H9 (cell line): ENCODE data around the gene BRD1. TPM values are rescaled to one million over a fixed set of nuclear protein-coding genes. Genes with fewer than 3 reads are reported as not detected.
A peak's percentile ranks its signal among the peaks of the same experiment; 100 is the strongest.

Source experiments
- DNase-seq: peaks from one replicate; pipeline ENCODE4 v3.0.0-alpha.2; 2017
- H2AFZ ChIP-seq: one replicate; pipeline ENCODE4 v1.6.1; 2013; ENCODE audit warnings: mild to moderate bottlenecking, low read length, control low read depth, moderate library complexity
- H2AK5ac ChIP-seq: 2 replicates; pipeline ENCODE4 v1.6.1; 2013; ENCODE audit warnings: low read length, control low read depth, mixed read lengths; ENCODE audit not compliant: insufficient read length
- H2BK120ac ChIP-seq: one replicate; pipeline ENCODE4 v1.6.1; 2013; ENCODE audit warnings: low read depth, mild to moderate bottlenecking, low read length, control low read depth, inconsistent platforms; ENCODE audit not compliant: poor library complexity, severe bottlenecking
- H2BK12ac ChIP-seq: 2 replicates; pipeline ENCODE4 v1.6.1; 2013; ENCODE audit warnings: low read length, control low read depth, mixed read lengths, low read depth; ENCODE audit not compliant: insufficient read length
- H2BK15ac ChIP-seq: 2 replicates; pipeline ENCODE4 v1.6.1; 2013; ENCODE audit warnings: low read depth, low read length, control low read depth
- H2BK20ac ChIP-seq: one replicate; pipeline ENCODE4 v1.6.1; 2013; ENCODE audit warnings: low read depth, mild to moderate bottlenecking, low read length, control low read depth, inconsistent platforms; ENCODE audit not compliant: poor library complexity, severe bottlenecking
- H2BK5ac ChIP-seq: 2 replicates; pipeline ENCODE4 v1.6.1; 2013; ENCODE audit warnings: low read length, control low read depth, mixed read lengths; ENCODE audit not compliant: insufficient read length
- H3K14ac ChIP-seq: 2 replicates; pipeline ENCODE4 v1.6.1; 2013; ENCODE audit warnings: low read length, control low read depth; ENCODE audit not compliant: insufficient read depth
- H3K18ac ChIP-seq: 2 replicates; pipeline ENCODE4 v1.6.1; 2013; ENCODE audit warnings: low read depth, mild to moderate bottlenecking, mixed read lengths, low read length, control low read depth; ENCODE audit not compliant: insufficient read length
- H3K23ac ChIP-seq: 2 replicates; pipeline ENCODE4 v1.6.1; 2013; ENCODE audit warnings: low read length, control low read depth, mixed read lengths, low read depth; ENCODE audit not compliant: insufficient read length
- H3K23me2 ChIP-seq: 2 replicates; pipeline ENCODE4 v1.6.1; 2013; ENCODE audit warnings: low read depth, mild to moderate bottlenecking, mixed read lengths, low read length, control low read depth; ENCODE audit not compliant: insufficient read length, poor library complexity, severe bottlenecking
- H3K27ac ChIP-seq: 2 replicates; pipeline ENCODE4 v1.5.1; 2013; ENCODE audit warnings: low read length, control low read depth, mixed read lengths, low read depth; ENCODE audit not compliant: insufficient read length
- H3K27me3 ChIP-seq: 2 replicates; pipeline ENCODE4 v1.6.1; 2013; ENCODE audit warnings: low read length, control low read depth, inconsistent platforms; ENCODE audit not compliant: insufficient read depth
- H3K4ac ChIP-seq: 2 replicates; pipeline ENCODE4 v1.6.1; 2013; ENCODE audit warnings: low read depth, mild to moderate bottlenecking, control low read depth, inconsistent platforms, low read length, moderate library complexity
- H3K4me1 ChIP-seq: 2 replicates; pipeline ENCODE4 v1.6.1; 2013; ENCODE audit warnings: low read length, control low read depth, inconsistent platforms; ENCODE audit not compliant: insufficient read depth
- H3K4me2 ChIP-seq: 2 replicates; pipeline ENCODE4 v1.6.1; 2013; ENCODE audit warnings: low read length, control low read depth, mixed read lengths; ENCODE audit not compliant: insufficient read length, insufficient read depth
- H3K56ac ChIP-seq: 2 replicates; pipeline ENCODE4 v1.6.1; 2013; ENCODE audit warnings: low read depth, mild to moderate bottlenecking, mixed read lengths, low read length, control low read depth; ENCODE audit not compliant: insufficient read length
- H3K79me1 ChIP-seq: 2 replicates; pipeline ENCODE4 v1.6.1; 2013; ENCODE audit warnings: low read depth, mild to moderate bottlenecking, moderate library complexity, low read length, control low read depth, inconsistent platforms; ENCODE audit not compliant: insufficient read depth, poor library complexity, severe bottlenecking
- H3K79me2 ChIP-seq: 2 replicates; pipeline ENCODE4 v1.6.1; 2013; ENCODE audit warnings: low read length, control low read depth, inconsistent platforms; ENCODE audit not compliant: insufficient read depth
- H3K9ac ChIP-seq: 2 replicates; pipeline ENCODE4 v1.6.1; 2013; ENCODE audit warnings: low read length, control low read depth, mixed read lengths; ENCODE audit not compliant: insufficient read length; ENCODE audit errors: extremely low read depth
- H3K9me3 ChIP-seq: one replicate; pipeline ENCODE4 v1.6.1; 2013; ENCODE audit warnings: low read depth, low read length, inconsistent platforms; ENCODE audit not compliant: control insufficient read depth
- H3T11ph ChIP-seq: one replicate; pipeline ENCODE4 v1.6.1; 2013; ENCODE audit warnings: mild to moderate bottlenecking, low read length, control low read depth, inconsistent platforms
- H4K20me1 ChIP-seq: one replicate; pipeline ENCODE4 v1.6.1; 2013; ENCODE audit not compliant: control insufficient read depth, insufficient read length, insufficient read depth
- H4K5ac ChIP-seq: 2 replicates; pipeline ENCODE4 v1.6.1; 2013; ENCODE audit warnings: low read depth, mild to moderate bottlenecking, mixed read lengths, low read length, control low read depth; ENCODE audit not compliant: insufficient read length
- H4K8ac ChIP-seq: replicated peaks from 2 replicates; pipeline ENCODE4 v1.6.1; 2013; ENCODE audit warnings: low read length, control low read depth, mixed read lengths, low read depth; ENCODE audit not compliant: insufficient read length
- H4K91ac ChIP-seq: 2 replicates; pipeline ENCODE4 v1.6.1; 2013; ENCODE audit warnings: low read depth, mild to moderate bottlenecking, moderate library complexity, mixed read lengths, low read length, control low read depth; ENCODE audit not compliant: insufficient read length
- H3K27ac Mint-ChIP-seq, 3 experiments: 2 replicates in 2 of 3; 3 replicates in 1 of 3; pipeline ENCODE4 v1.8.0; 2020 to 2021; ENCODE audit warnings: mixed read lengths in 3 of 3, mild to moderate bottlenecking in 1 of 3, moderate library complexity in 1 of 3
- H3K27me3 Mint-ChIP-seq: 2 replicates; pipeline ENCODE4 v1.8.0; 2021; ENCODE audit warnings: low read depth, mild to moderate bottlenecking, moderate library complexity, mixed read lengths
- H3K36me3 Mint-ChIP-seq, 3 experiments: 2 replicates in 2 of 3; 3 replicates in 1 of 3; pipeline ENCODE4 v1.8.0; 2020 to 2021; ENCODE audit warnings: low read depth in 3 of 3, mixed read lengths in 3 of 3; ENCODE audit not compliant: insufficient read depth in 1 of 3
- H3K4me1 Mint-ChIP-seq, 2 experiments: 2 replicates each; pipeline ENCODE4 v1.8.0; 2020; ENCODE audit warnings: mixed read lengths in 2 of 2
- H3K4me3 Mint-ChIP-seq, 2 experiments: 2 replicates in 1 of 2; 3 replicates in 1 of 2; pipeline ENCODE4 v1.8.0; 2020 to 2021; ENCODE audit warnings: mild to moderate bottlenecking in 2 of 2, mixed read lengths in 2 of 2, moderate library complexity in 1 of 2
- H3K9me3 Mint-ChIP-seq, 2 experiments: 2 replicates in 1 of 2; 3 replicates in 1 of 2; pipeline ENCODE4 v1.8.0; 2020; ENCODE audit warnings: mild to moderate bottlenecking in 2 of 2, mixed read lengths in 2 of 2, moderate library complexity in 1 of 2
- WGBS: extraction: QIAGEN DNeasy Blood & Tissue Kit; methylation state at CpG from one replicate; pipeline ENCODE4 v1.1.7; 2013; ENCODE audit warnings: missing lambda C conversion rate, low lambda C conversion rate, mixed read lengths; ENCODE audit not compliant: insufficient read length; ENCODE audit errors: extremely low coverage; 5-methylcytosine and 5-hydroxymethylcytosine counted together
- total RNA-seq: library from RNA; stranded (reverse); gene quantifications from 2 replicates; pipeline ENCODE4 v1.2.1, GENCODE V29; 2021
- TF ChIP-seq, protein P1 (sequence below): fragments of 200-600 bp; sonication (generic); conservative IDR thresholded peaks from 3 replicates; pipeline ENCODE4 v1.8.0; 2021; ENCODE audit warnings: antibody characterized with exemption, mild to moderate bottlenecking

Gene BRD1
- total RNA-seq, 1 experiment from 2014 or later = 51.3 TPM

DNA sequence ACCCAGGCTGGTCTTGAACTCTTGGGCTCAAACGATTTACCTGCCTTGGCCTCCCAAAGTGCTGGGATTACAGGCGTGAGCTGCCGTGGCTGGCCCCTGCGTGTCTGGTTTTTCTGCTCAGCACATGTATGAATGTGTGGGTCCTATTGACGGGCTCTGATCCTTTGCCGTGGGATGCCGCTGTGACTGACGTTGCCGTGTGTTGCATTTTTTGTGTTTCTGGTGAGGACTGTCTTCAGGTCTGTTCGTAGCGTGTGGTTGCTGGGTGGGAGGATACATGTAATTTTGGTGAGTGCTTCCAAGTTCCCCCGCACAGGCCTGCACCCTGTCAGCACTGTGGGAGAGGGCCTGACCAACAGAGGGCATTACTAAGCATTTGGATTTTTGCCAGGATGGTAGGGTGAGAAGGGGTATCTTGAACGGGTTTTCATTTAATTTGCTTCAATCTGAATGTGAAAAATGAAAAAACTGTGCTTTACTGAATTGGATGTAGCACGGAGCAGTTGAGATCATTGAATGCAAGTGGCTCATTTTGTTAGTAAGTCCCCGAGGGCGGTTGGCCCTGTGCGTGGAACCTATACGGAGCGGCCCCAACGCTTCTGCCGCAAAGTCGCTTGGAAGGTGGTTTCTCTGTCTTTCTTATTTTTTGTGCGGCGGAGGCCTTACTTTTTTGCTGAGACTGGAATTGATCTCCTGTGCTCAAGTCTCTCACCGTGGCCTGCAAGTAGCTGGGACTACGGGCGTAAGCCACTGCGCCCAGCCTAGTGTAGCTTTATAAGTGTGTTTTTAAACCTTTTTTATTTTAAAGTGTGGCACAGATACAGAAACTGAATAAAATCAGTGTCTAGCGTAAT lies 34.2 kb upstream of the BRD1 start:
- Histone ChIP-seq H3T11ph (no peak overlapping the region), H4K8ac (no peak overlapping the region), H3K79me1 (peaks cover 12% of the 10 kb centered on the region), H3K4ac (no peak overlapping the region), H3K14ac (0 out of 2 replicates have a peak overlapping the region, but pooled peaks have one; percentile 84), H3K4me1 (no peaks in the 10 kb centered on the region), H4K5ac (no peak overlapping the region), H2AFZ (no peak overlapping the region), H2AK5ac (no peak overlapping the region), H3K27me3 (no peaks in the 10 kb centered on the region), H3K79me2 (peaks cover 31% of the 10 kb centered on the region; the same call in 1 of the 2 replicates), H2BK20ac (no peak overlapping the region), H2BK120ac (no peak overlapping the region), H3K56ac (no peak overlapping the region), H3K4me2 (no peak overlapping the region), H3K27ac (no peak overlapping the region), H4K20me1 (no peaks in the 10 kb centered on the region), H3K23ac (no peak overlapping the region), H3K18ac (no peak overlapping the region), H4K91ac (no peak overlapping the region), H3K9ac (no peak overlapping the region), H2BK15ac (no peak overlapping the region), H2BK12ac (no peak overlapping the region), H2BK5ac (no peak overlapping the region), H3K9me3 (no peaks in the 10 kb centered on the region), H3K23me2 (peaks cover 3% of the 10 kb centered on the region)
- Mint-ChIP-seq H3K27me3 (no peaks in the 10 kb centered on the region), H3K4me1 (peaks cover 10 to 12% of the 10 kb centered on the region in 2 experiments), H3K36me3 (peaks cover 13 to 22% (median 20%) of the 10 kb centered on the region in 3 experiments), H3K27ac (peak overlapping the region in 2 of 3 experiments; percentile 30 to 45; a peak in 2 of 7 replicates), H3K4me3 (no peak overlapping the region; a peak in 1 of 5 replicates), H3K9me3 (peaks cover 18 to 19% of the 10 kb centered on the region in 2 experiments)
- TF ChIP-seq, protein P1, sequence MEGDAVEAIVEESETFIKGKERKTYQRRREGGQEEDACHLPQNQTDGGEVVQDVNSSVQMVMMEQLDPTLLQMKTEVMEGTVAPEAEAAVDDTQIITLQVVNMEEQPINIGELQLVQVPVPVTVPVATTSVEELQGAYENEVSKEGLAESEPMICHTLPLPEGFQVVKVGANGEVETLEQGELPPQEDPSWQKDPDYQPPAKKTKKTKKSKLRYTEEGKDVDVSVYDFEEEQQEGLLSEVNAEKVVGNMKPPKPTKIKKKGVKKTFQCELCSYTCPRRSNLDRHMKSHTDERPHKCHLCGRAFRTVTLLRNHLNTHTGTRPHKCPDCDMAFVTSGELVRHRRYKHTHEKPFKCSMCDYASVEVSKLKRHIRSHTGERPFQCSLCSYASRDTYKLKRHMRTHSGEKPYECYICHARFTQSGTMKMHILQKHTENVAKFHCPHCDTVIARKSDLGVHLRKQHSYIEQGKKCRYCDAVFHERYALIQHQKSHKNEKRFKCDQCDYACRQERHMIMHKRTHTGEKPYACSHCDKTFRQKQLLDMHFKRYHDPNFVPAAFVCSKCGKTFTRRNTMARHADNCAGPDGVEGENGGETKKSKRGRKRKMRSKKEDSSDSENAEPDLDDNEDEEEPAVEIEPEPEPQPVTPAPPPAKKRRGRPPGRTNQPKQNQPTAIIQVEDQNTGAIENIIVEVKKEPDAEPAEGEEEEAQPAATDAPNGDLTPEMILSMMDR = 0 out of 3 replicates have a peak, but pooled peaks have one; percentile 17
- WGBS = no CpG with 5 or more reads among the region's 29 CpGs
- no peak for DNase-seq
